T-cell (primary cell): ENCODE results near the gene ESRRG. TPM values are rescaled to one million over a fixed set of nuclear protein-coding genes. Genes with fewer than 3 reads are reported as not detected.

ENCODE experiments used
- ATAC-seq, 4 experiments: fragments of 200-7000 bp in 3 of 4; fragments of 150-1000 bp in 1 of 4; cut with Tn5 transposase; replicated peaks in 1 of 4; 1 replicate in 3 of 4; 2 replicates in 1 of 4; pipeline ENCODE4 v1.10.0; 2021; ENCODE audit warnings: moderate library complexity in 3 of 4, mild to moderate bottlenecking in 2 of 4, moderate number of reproducible peaks in 1 of 4
- CTCF ChIA-PET, 2 donors: fragments of 300-600 bp; sonication (Branson Sonifier 250); formaldehyde crosslinking; loops; one replicate each; lab custom pipeline; 2022; ENCODE audit warnings: antibody characterized with exemption in 2 of 2; lab: Charles Lee
- POLR2A ChIA-PET, 2 donors: fragments of 300-600 bp; sonication (Branson Sonifier 250); formaldehyde crosslinking; loops; one replicate each; lab custom pipeline; 2022; ENCODE audit warnings: antibody characterized with exemption in 2 of 2; lab: Charles Lee
- DNase-seq, 35 experiments: peaks; one replicate each; pipeline versions ENCODE4 v3.0.0 to v3.0.0-alpha.2; 2013 to 2023
- H3K27ac ChIP-seq: one replicate; pipeline ENCODE4 v1.5.1; 2013; ENCODE audit warnings: low read length
- H3K27me3 ChIP-seq, 2 experiments: replicated peaks in 1 of 2; 1 replicate in 1 of 2; 2 replicates in 1 of 2; pipeline versions ENCODE4 v1.6.1 to v1.7.0; 2013; ENCODE audit warnings: low read length in 1 of 2, mixed read lengths in 1 of 2; ENCODE audit not compliant: control insufficient read depth in 2 of 2, insufficient read depth in 2 of 2; ENCODE audit errors: extremely low read depth in 1 of 2
- H3K36me3 ChIP-seq, 2 donors: 1 replicate in 1 of 2; 2 replicates in 1 of 2; pipeline versions ENCODE4 v1.6.1 to v1.7.0; 2013; ENCODE audit warnings: low read length in 1 of 2; ENCODE audit not compliant: control insufficient read depth in 2 of 2, insufficient read depth in 1 of 2; ENCODE audit errors: extremely low read depth in 1 of 2
- H3K4me1 ChIP-seq, 2 experiments: 1 replicate in 1 of 2; 2 replicates in 1 of 2; pipeline versions ENCODE4 v1.6.1 to v1.7.0; 2013; ENCODE audit warnings: low read length in 2 of 2, mixed read lengths in 1 of 2; ENCODE audit not compliant: insufficient read depth in 2 of 2, control insufficient read depth in 1 of 2; ENCODE audit errors: extremely low read depth in 1 of 2
- H3K4me3 ChIP-seq, 2 donors: 1 replicate in 1 of 2; 2 replicates in 1 of 2; pipeline versions ENCODE4 v1.5.1 to v1.7.0; 2013; ENCODE audit warnings: mild to moderate bottlenecking in 2 of 2, low read length in 1 of 2, moderate library complexity in 1 of 2; ENCODE audit not compliant: control insufficient read depth in 1 of 2; ENCODE audit errors: extremely low read depth in 1 of 2
- H3K9me3 ChIP-seq: 2 replicates; pipeline ENCODE4 v1.7.0; 2013
- H3K27ac Mint-ChIP-seq, 2 donors: one replicate each; pipeline ENCODE4 v1.8.0; 2020 to 2021; ENCODE audit warnings: mild to moderate bottlenecking in 2 of 2, mixed read lengths in 2 of 2
- H3K27me3 Mint-ChIP-seq, 2 donors: one replicate each; pipeline ENCODE4 v1.8.0; 2021 to 2022; ENCODE audit warnings: mixed read lengths in 2 of 2
- H3K36me3 Mint-ChIP-seq: one replicate; pipeline ENCODE4 v1.8.0; 2021; ENCODE audit warnings: mixed read lengths
- H3K4me1 Mint-ChIP-seq, 3 donors: one replicate each; pipeline ENCODE4 v1.8.0; 2020 to 2022; ENCODE audit warnings: mixed read lengths in 3 of 3, mild to moderate bottlenecking in 1 of 3
- H3K4me3 Mint-ChIP-seq, 3 donors: one replicate each; pipeline ENCODE4 v1.8.0; 2020 to 2022; ENCODE audit warnings: mild to moderate bottlenecking in 3 of 3, mixed read lengths in 3 of 3, moderate library complexity in 3 of 3
- H3K9me3 Mint-ChIP-seq, 3 donors: one replicate each; pipeline ENCODE4 v1.8.0; 2020 to 2022; ENCODE audit warnings: mixed read lengths in 3 of 3
- WGBS: methylation state at CpG from one replicate; pipeline ENCODE4 v1.1.5; 2013; ENCODE audit warnings: missing lambda C conversion rate; ENCODE audit not compliant: insufficient coverage; 5-methylcytosine and 5-hydroxymethylcytosine counted together
- total RNA-seq, 35 experiments: library from RNA in 6 of 35; stranded (reverse) in 6 of 35; fragments of 120-200 nt in 1 of 35; gene quantifications; one replicate each; pipeline versions ENCODE4 v1.2.1 to v1.2.4 and lab custom pipeline; 2013 to 2026

The ESRRG gene
- total RNA-seq, 5 donors from 2014 or later (not counting 1 experiment from before 2014, with no cell fraction given): 0.13 TPM; not detected in 4

- Mint-ChIP-seq H3K4me3 (no peak overlapping the region), H3K9me3 (peaks cover 5 to 15% (median 7%) of the 10 kb centered on the region in 3 donors), H3K4me1 (no peaks in the 10 kb centered on the region), H3K27me3 (no peaks in the 10 kb centered on the region), H3K36me3 (no peaks in the 10 kb centered on the region), H3K27ac (no peak overlapping the region)
- Histone ChIP-seq H3K27me3 (no peaks in the 10 kb centered on the region), H3K4me1 (no peaks in the 10 kb centered on the region), H3K27ac (no peak overlapping the region), H3K4me3 (no peak overlapping the region), H3K9me3 (no peaks in the 10 kb centered on the region), H3K36me3 (no peaks in the 10 kb centered on the region)
- DNase-seq (no peak), ATAC-seq (no peak)
- ChIA-PET CTCF (no interaction called here), POLR2A (no interaction called here)
- 80% methylated on average over 1 of the region's 2 CpGs for WGBS
Observed at GRCh38 chr1:216612291-216612690, 110.9 kb downstream of the ESRRG start.

- H3K9me3 ChIP-seq: no peaks in the 10 kb centered on the region
- H3K9me3 Mint-ChIP-seq: peaks cover 0 to 8% (median 0%) of the 10 kb centered on the region in 3 donors
- H3K27me3 ChIP-seq: no peaks in the 10 kb centered on the region
- H3K4me3 Mint-ChIP-seq: no peak overlapping the region
- no peak for ATAC-seq
- DNase-seq: no peak
- peaks cover 0 to under 1% of the 10 kb centered on the region in 2 donors for H3K27me3 Mint-ChIP-seq
- POLR2A ChIA-PET: no interaction called here
- H3K27ac Mint-ChIP-seq: no peak overlapping the region
- no peaks in the 10 kb centered on the region for H3K4me1 ChIP-seq
- no peaks in the 10 kb centered on the region for H3K4me1 Mint-ChIP-seq
- no peaks in the 10 kb centered on the region for H3K36me3 Mint-ChIP-seq
- CTCF ChIA-PET: no interaction called here
- H3K27ac ChIP-seq: no peak overlapping the region
- H3K36me3 ChIP-seq: no peaks in the 10 kb centered on the region
- 0% methylated on average over 1 of the region's 5 CpGs for WGBS
- no peak overlapping the region for H3K4me3 ChIP-seq
Observed at GRCh38 chr1:216607067-216607697, 116.0 kb downstream of the ESRRG start.

- ATAC-seq: no peak
- Mint-ChIP-seq H3K4me1 (no peaks in the 10 kb centered on the region), H3K36me3 (no peaks in the 10 kb centered on the region), H3K27me3 (peaks cover 0 to 6% of the 10 kb centered on the region in 2 donors), H3K27ac (no peak overlapping the region), H3K4me3 (no peak overlapping the region), H3K9me3 (peaks cover 0 to 6% (median 0%) of the 10 kb centered on the region in 3 donors)
- POLR2A ChIA-PET: no interaction called here
- no peaks in the 10 kb centered on the region for H3K4me1 ChIP-seq
- H3K27ac ChIP-seq: no peak overlapping the region
- peaks cover 0 to 2% of the 10 kb centered on the region in 2 experiments for H3K27me3 ChIP-seq
- H3K36me3 ChIP-seq: no peaks in the 10 kb centered on the region
- no CpG with 5 or more reads among the region's 4 CpGs for WGBS
- H3K9me3 ChIP-seq: no peaks in the 10 kb centered on the region
- CTCF ChIA-PET: no interaction called here
- H3K4me3 ChIP-seq: no peak overlapping the region
- DNase-seq: no peak
Observed at GRCh38 chr1:216606047-216606637, 117.1 kb downstream of the ESRRG start.

GRCh38 chr1:216604771-216605170 is 118.5 kb downstream of the ESRRG start:
- CTCF ChIA-PET: no interaction called here
- POLR2A ChIA-PET: no interaction called here
- no CpG with 5 or more reads among the region's 1 CpG for WGBS
- Mint-ChIP-seq H3K27me3 (peaks cover 6 to 16% of the 10 kb centered on the region in 2 donors), H3K27ac (no peak overlapping the region), H3K4me1 (peaks cover 3 to 4% (median 3%) of the 10 kb centered on the region in 3 donors), H3K4me3 (no peak overlapping the region), H3K9me3 (peaks cover 0 to 6% (median 0%) of the 10 kb centered on the region in 3 donors), H3K36me3 (no peaks in the 10 kb centered on the region)
- Histone ChIP-seq H3K36me3 (no peaks in the 10 kb centered on the region), H3K9me3 (no peaks in the 10 kb centered on the region), H3K27ac (no peak overlapping the region), H3K4me1 (no peaks in the 10 kb centered on the region), H3K27me3 (peaks cover 2 to 3% of the 10 kb centered on the region in 2 experiments), H3K4me3 (no peak overlapping the region)
- no peak for ATAC-seq
- no peak for DNase-seq

GRCh38 chr1:216600730-216601609 is 122.3 kb downstream of the ESRRG start:
- H3K4me1 Mint-ChIP-seq: peaks cover 3 to 4% (median 3%) of the 10 kb centered on the region in 3 donors

GRCh38 chr1:216599851-216600250 is 123.4 kb downstream of the ESRRG start:
- Mint-ChIP-seq H3K27ac (no peak overlapping the region), H3K9me3 (peaks cover 0 to 2% (median 0%) of the 10 kb centered on the region in 3 donors), H3K4me1 (peaks cover 3 to 4% (median 3%) of the 10 kb centered on the region in 3 donors), H3K36me3 (no peaks in the 10 kb centered on the region), H3K27me3 (peaks cover 12 to 16% of the 10 kb centered on the region in 2 donors), H3K4me3 (no peak overlapping the region)
- no peak overlapping the region for H3K4me3 ChIP-seq
- ATAC-seq (no peak), DNase-seq (no peak)
- WGBS: no CpG with 5 or more reads among the region's 6 CpGs
- no peaks in the 10 kb centered on the region for H3K9me3 ChIP-seq
- H3K27ac ChIP-seq: no peak overlapping the region
- POLR2A ChIA-PET: no interaction called here
- peaks cover 2 to 3% of the 10 kb centered on the region in 2 experiments for H3K27me3 ChIP-seq
- no peaks in the 10 kb centered on the region for H3K4me1 ChIP-seq
- CTCF ChIA-PET: no interaction called here
- no peaks in the 10 kb centered on the region for H3K36me3 ChIP-seq

More at GRCh38 chr1:216600730-216601609, 122.3 kb downstream of the ESRRG start:
- H3K4me3 Mint-ChIP-seq: peak overlapping the region in 2 of 3 donors; percentile 22 to 32
- H3K27me3 Mint-ChIP-seq: peaks cover 12 to 16% of the 10 kb centered on the region in 2 donors
- Histone ChIP-seq H3K27ac (no peak overlapping the region), H3K36me3 (no peaks in the 10 kb centered on the region), H3K27me3 (peaks cover 2 to 3% of the 10 kb centered on the region in 2 experiments), H3K4me3 (peak overlapping the region in 1 of 2 donors; percentile 53), H3K9me3 (no peaks in the 10 kb centered on the region), H3K4me1 (no peaks in the 10 kb centered on the region)
- H3K36me3 Mint-ChIP-seq: no peaks in the 10 kb centered on the region
- DNase-seq (no peak), ATAC-seq (peak in 1 of 4 experiments; percentile 30)
- peaks cover 0 to 2% (median 0%) of the 10 kb centered on the region in 3 donors for H3K9me3 Mint-ChIP-seq
- WGBS: 6% methylated on average over 49 of the region's 58 CpGs
- ChIA-PET CTCF (no interaction called here), POLR2A (no interaction called here)
- no peak overlapping the region for H3K27ac Mint-ChIP-seq
